ENCODE measurements around the gene TNNC1. TPM values are rescaled to one million over a fixed set of nuclear protein-coding genes. Genes with fewer than 3 reads are reported as not detected.

The TNNC1 gene
- total and polyA plus RNA-seq, 2 donors (not counting 3 experiments of a cell fraction or from before 2014, with no cell fraction given), result 0.12 TPM; not detected in 1

- no peak overlapping the region for H3K4me3 ChIP-seq (replicated peaks in 1 of 3; ENCODE audit: insufficient read depth in 1 of 3, low read depth in 1 of 3, low read length in 3 of 3)
- H3K4me2 ChIP-seq (ENCODE audit: insufficient read depth, low read length), result no peak overlapping the region
- peaks cover 13% of the 10 kb centered on the region for H3K4me1 ChIP-seq (ENCODE audit: control insufficient read depth, extremely low read depth, insufficient read depth, low read length)
- FAIRE-seq, result no peak
- no peak for TF ChIP-seq EZH2 (IDR thresholded peaks at IDR 0.05; ENCODE audit: borderline replicate concordance, low read depth, low read length, severe bottlenecking)
- dilution Hi-C loops (cut with MboI; ENCODE audit: extremely low pct_ligation_motif_present, low sequenced_read_pairs) (no loop called here), intact Hi-C loops (cut with micrococcal nuclease) (no loop called here)
- no peak for DNase-seq (ENCODE audit: low read depth, low spot score)
- peaks cover 6 to 68% of the 10 kb centered on the region in 2 experiments for H3K36me3 ChIP-seq (ENCODE audit: control insufficient read depth in 2 of 2, extremely low read depth in 1 of 2, insufficient read depth in 2 of 2, low read length in 2 of 2)
- H2AFZ ChIP-seq (ENCODE audit: low read depth, low read length), result no peak overlapping the region
- no peaks in the 10 kb centered on the region for H3K27me3 ChIP-seq (ENCODE audit: control insufficient read depth in 2 of 2, insufficient read depth in 2 of 2, low read length in 2 of 2)
- H3K9me3 ChIP-seq (replicated peaks; ENCODE audit: control insufficient read depth, insufficient read depth, low read length), result no peaks in the 10 kb centered on the region
- peaks cover 18% of the 10 kb centered on the region for H3K79me2 ChIP-seq (ENCODE audit: control insufficient read depth, insufficient read depth, low read length)
- no peak overlapping the region for H3K9ac ChIP-seq (replicated peaks; ENCODE audit: extremely low read depth, insufficient read depth, low read length)
- BruUV-seq (replicated peaks), result no TSS peak
- H3K27ac ChIP-seq (ENCODE audit: insufficient read depth, low read depth, low read length), result no peak overlapping the region
- ChIA-PET CTCF (interaction anchor here (1.0 kb wide), 1 partner anchor 17 kb away, joined by 3 read pairs; no protein-coding TSS in a partner anchor), POLR2A (no interaction called here)
- H3K9me1 ChIP-seq (replicated peaks; ENCODE audit: control insufficient read depth, extremely low read depth, insufficient read depth, low read length), result no peaks in the 10 kb centered on the region
- H4K20me1 ChIP-seq (replicated peaks; ENCODE audit: control insufficient read depth, extremely low read depth, insufficient read depth, low read length), result no peaks in the 10 kb centered on the region
These were observed 47.6 kb downstream of the TNNC1 start for GRCh38 chr3:52406231-52406661.

- H3K9ac ChIP-seq (replicated peaks; ENCODE audit: extremely low read depth, insufficient read depth, low read length), result no peak overlapping the region
- no peaks in the 10 kb centered on the region for H3K9me1 ChIP-seq (replicated peaks; ENCODE audit: control insufficient read depth, extremely low read depth, insufficient read depth, low read length)
- no peaks in the 10 kb centered on the region for H3K27me3 ChIP-seq (ENCODE audit: control insufficient read depth in 2 of 2, insufficient read depth in 2 of 2, low read length in 2 of 2)
- peaks cover 6 to 68% of the 10 kb centered on the region in 2 experiments for H3K36me3 ChIP-seq (ENCODE audit: control insufficient read depth in 2 of 2, extremely low read depth in 1 of 2, insufficient read depth in 2 of 2, low read length in 2 of 2)
- POLR2A ChIA-PET, result no interaction called here
- dilution Hi-C loops (cut with MboI; ENCODE audit: extremely low pct_ligation_motif_present, low sequenced_read_pairs) (no loop called here), intact Hi-C loops (cut with micrococcal nuclease) (no loop called here)
- BruUV-seq (replicated peaks), result no TSS peak
- no peak overlapping the region for H2AFZ ChIP-seq (ENCODE audit: low read depth, low read length)
- H4K20me1 ChIP-seq (replicated peaks; ENCODE audit: control insufficient read depth, extremely low read depth, insufficient read depth, low read length), result no peaks in the 10 kb centered on the region
- H3K4me2 ChIP-seq (ENCODE audit: insufficient read depth, low read length), result no peak overlapping the region
- no peak overlapping the region for H3K27ac ChIP-seq (ENCODE audit: insufficient read depth, low read depth, low read length)
- H3K4me1 ChIP-seq (ENCODE audit: control insufficient read depth, extremely low read depth, insufficient read depth, low read length), result peaks cover 8% of the 10 kb centered on the region
- peaks cover 18% of the 10 kb centered on the region for H3K79me2 ChIP-seq (ENCODE audit: control insufficient read depth, insufficient read depth, low read length)
- CTCF ChIA-PET, result no interaction called here
- no peak for DNase-seq (ENCODE audit: low read depth, low spot score)
- TF ChIP-seq GATA2 (IDR thresholded peaks at IDR 0.05; ENCODE audit: insufficient read depth, insufficient read length, low read depth, low read length) (no peak), POLR2A (IDR thresholded peaks at IDR 0.05; ENCODE audit: low read depth, low read length) (no peak), FOS (IDR thresholded peaks at IDR 0.05; ENCODE audit: borderline replicate concordance, insufficient read depth, low read length) (no peak), MAX (IDR thresholded peaks at IDR 0.05; ENCODE audit: insufficient read depth, insufficient read length) (no peak)
- H3K9me3 ChIP-seq (replicated peaks; ENCODE audit: control insufficient read depth, insufficient read depth, low read length), result no peaks in the 10 kb centered on the region
- no peak for FAIRE-seq
- H3K4me3 ChIP-seq (replicated peaks in 1 of 3; ENCODE audit: insufficient read depth in 1 of 3, low read depth in 1 of 3, low read length in 3 of 3), result no peak overlapping the region
These were observed 48.2 kb downstream of the TNNC1 start for GRCh38 chr3:52405601-52406110.

Data from endothelial cell of umbilical vein (primary cell).